GM18499 (cell line): ENCODE data around the gene TMEM101.
"Not testable (repeated sequence)": the region's sequence is repeated elsewhere in the genome, so short reads cannot be mapped to it uniquely, and the experiment has no call there.

Experiments
- ATAC-seq: cut with Tn5 transposase; IDR thresholded peaks from one replicate; pipeline ENCODE4 v1.9.1; 2021; ENCODE audit warnings: moderate number of reproducible peaks; ENCODE audit not compliant: insufficient read depth, unreplicated experiment

The TMEM101 gene

DNA sequence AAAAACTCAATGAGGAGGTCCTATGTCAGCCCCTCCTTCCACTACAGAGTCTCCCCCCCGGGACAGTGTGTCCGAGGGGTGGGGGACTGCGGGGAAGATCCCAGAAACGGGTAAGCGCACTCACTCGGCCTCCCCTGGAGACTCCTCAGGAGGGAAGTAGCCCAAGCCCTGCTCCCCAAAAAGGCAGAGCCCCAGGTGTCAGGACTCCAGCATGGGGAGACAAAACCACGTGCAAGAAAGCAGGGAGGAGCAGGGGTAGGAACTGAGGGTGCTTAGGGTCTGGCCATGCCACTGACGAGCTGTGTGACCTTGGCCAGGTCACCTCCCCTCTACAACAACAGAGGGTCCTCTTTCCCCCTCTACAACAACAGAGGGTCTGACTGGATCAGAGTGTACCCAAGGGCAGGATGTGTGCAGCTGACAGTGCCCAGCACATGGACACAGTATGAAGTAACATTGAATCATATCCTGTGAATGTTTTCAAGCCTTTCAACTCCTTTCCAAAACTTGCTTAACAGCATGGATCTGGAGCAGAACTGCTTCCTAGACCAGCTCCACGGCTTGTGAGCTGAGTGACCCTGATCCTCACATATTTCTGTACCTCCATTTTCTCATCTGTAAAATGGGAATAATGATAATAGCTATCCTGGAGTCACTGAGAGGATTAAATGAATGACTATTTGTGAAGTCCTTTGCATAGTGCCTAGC lies 12.5 kb downstream of the TMEM101 start:
- ATAC-seq, result no peak

DNA sequence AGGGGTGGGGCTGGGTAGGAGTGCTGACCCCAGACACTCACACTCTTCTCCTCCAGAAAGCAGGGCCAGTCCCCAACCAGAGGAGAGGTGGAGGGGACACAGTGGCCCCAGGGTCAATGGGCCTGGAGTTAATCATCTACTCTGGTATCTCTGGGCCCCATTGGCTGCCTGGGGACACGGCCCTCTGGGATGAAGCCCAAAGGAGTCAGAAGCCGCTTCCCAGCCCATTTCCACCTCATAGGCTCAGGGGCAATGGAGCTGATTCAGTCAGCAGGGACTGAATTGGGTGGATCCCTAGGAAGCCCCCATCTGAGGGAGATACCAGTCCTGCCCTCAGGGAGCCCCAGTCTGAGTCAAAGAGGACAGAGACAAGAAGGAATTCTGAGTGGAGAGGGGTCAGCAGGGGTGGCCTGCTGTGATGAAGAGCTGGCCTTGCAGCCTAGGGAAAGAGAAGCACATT lies 13.3 kb downstream of the TMEM101 start:
- ATAC-seq, result no peak

GRCh38 chr17:44000871-44001460 lies 13.8 kb downstream of the TMEM101 start:
- ATAC-seq, result no peak

DNA sequence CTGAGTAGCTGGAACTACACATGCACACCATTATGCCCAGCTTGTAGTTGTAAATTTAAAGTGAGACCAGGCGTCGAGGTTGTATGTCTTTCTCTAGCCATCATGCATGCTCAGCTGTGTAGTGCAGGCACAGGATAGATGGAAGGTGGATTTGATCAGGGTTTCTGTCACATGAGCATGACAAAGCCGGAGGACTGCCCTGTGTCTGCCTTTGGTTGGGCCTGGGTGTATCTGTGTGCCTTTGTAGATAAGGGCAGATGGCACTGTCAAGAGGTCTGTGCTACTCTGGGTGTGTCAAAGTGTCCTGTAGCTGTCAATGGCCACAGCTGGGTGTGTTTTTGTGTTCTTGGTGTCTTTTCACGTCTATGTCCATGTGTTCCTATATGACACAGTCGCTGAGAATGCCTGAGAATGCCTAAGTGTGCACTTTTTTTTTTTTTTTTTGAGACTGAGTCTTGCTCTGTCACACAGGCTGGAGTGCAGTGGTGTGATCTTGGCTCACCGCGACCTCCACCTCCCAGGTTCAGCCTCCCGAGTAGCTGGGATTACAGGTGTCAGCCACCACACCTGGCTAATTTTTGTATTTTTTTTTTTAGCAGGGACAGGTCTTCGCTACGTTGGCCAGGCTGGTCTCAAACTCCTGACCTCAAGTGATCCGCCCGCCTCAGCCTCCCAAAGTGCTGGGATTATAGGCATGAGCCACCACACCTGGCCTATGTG lies 14.5 kb downstream of the TMEM101 start:
- ATAC-seq, result no peak

DNA sequence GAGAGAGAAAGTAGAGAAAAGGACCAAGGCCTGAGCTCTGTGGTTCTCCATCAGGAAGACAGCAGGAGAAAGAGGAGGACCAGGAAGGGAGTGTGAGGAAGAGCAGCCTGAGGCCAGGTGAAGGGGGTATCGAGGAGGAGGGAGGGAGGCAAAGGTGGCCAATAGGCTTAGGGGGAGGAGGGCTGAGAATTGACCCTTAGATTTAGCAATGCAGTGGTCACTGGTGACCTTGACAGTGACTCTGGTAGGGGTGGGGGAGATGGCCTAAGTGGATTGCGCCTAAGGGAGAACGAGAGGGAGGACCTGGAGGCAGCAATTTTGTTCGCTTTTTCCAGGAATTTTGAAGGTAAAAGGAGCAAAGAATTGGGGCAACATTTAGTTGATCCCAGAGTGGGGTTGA lies 15.7 kb downstream of the TMEM101 start:
- ATAC-seq, result no peak

DNA sequence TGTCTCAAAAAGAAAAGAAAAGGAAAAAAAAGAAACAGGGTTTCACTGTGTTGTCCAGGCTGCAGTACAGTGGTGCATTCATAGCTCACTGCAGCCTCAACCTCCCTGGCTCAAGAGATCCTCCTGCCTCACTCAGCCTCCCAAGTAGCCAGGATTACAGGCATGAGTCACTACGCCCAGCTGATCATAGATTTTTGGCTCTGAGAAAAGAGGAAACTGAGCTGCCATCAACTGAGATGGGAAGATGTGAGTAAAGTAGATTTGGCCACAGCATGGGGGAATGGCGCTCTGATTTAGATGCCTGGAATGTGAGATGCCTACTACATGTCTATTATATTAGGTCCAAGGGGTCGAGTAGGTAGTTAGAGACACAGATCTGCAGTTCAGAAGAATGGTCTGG lies 16.2 kb downstream of the TMEM101 start:
- no peak for ATAC-seq

- not testable (repeated sequence) for ATAC-seq
Measured at GRCh38 chr17:43997180-43997579, 17.6 kb downstream of the TMEM101 start.

- ATAC-seq, result no peak
Measured at GRCh38 chr17:43995150-43995471, 19.7 kb downstream of the TMEM101 start.

DNA sequence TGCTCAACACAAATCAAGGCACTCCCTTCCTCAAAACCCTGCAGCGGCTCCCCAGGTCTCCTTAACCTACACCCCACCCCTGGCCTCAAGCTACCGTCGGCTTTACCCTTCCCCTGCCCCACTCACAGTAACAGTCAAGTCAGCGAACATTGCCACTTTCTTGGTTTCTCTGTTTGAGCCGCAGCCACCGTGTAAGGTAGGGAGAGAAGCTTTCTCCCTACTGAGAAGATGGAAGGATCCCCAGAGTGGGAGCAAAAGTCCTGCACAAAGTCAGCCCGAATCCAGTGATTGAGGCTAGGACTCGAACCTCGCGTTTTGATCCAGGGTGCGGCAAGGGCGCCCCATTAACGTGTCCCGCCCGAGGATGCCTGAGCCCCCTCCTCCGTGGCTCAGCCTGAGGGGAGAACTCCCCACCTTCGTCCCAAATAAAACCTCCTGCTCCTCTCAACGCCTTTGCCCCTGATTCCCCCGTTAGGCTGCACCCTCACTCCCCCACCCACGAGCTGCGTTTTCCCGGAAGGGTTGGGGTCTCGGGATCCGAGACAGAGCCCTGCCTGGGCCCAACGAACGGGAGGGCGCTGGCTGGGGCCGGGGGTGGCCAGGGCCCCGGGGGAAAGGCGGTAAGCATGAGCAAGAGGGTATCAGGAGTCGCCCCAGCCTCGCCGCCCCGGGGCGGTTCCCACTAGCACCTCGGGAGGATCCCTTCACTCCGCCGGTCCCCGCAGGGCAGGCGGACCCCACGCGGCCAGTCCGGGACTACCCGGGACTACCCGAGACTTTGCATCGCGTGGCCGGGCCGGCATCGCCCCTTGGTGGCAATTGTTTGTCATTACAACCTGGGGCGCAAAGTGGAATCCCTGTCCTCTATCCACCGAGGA lies 20.3 kb downstream of the TMEM101 start:
- ATAC-seq, result no peak

- no peak for ATAC-seq
Measured at GRCh38 chr17:43992641-43993040, 22.1 kb downstream of the TMEM101 start.

GRCh38 chr17:43988301-43988700 lies 26.5 kb downstream of the TMEM101 start:
- no peak for ATAC-seq

DNA sequence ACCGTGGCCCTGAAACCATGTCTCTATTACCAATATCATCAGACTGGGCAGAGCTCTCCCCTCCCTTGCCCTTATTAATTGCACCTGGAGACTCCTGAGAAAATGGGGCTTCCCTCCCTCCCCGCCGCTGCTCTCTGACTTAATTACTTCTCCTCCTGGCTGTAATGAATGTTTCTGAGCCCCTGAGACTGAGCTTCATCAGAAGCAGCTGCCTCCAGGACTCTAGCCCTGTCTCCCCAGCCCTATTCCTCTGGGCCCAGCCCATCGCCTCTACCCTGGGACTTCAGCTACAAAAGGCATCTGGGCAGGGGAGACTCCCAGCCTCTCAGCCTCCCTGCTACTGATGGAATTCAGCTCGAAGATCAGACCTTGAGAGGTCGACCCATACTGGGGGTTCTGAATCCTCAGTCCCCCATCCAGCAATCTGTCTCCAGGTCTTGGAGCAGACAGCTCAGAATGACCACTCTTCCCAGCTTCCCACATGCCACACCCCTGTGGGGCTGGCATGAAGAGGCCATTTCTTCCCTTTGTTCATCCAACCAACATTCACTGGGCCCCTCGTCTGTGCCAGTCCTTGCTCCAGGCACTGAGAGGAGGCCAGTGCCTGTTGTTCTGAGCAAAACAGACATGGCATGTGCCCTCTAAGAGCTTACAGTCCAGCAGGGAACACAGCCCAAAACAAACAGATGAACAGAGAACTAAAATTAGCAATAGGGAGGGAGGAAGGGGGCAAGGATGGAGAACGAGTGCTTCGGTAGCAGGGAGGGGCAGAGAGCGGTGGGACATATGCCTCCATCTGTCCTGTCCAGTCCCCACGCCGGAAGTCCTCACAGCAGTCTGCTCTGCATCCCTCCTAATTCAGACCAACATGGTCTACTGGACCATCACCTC lies 27.4 kb downstream of the TMEM101 start:
- ATAC-seq, result no peak

- no peak for ATAC-seq
Measured at GRCh38 chr17:43986225-43986981, 28.4 kb downstream of the TMEM101 start.

DNA sequence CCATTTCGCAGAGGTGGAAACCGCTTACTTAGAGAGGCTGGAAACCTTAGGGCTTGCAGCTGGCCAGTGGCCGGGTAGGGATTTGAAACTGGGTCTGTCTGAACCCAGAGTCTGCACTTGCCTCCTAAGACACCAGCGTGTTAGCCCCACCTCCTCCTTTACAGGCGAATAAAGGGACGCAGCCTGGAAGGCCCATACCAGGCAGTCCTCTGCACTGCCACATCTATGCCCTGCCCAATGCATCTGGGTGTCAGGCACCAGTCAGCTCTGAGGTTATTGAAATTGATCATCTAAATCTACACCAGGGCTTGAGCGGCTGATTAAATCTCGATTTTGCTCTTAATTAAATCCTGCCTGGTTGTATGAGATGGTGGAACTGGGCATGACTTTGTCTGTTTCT lies 30.2 kb downstream of the TMEM101 start:
- ATAC-seq, result no peak

DNA sequence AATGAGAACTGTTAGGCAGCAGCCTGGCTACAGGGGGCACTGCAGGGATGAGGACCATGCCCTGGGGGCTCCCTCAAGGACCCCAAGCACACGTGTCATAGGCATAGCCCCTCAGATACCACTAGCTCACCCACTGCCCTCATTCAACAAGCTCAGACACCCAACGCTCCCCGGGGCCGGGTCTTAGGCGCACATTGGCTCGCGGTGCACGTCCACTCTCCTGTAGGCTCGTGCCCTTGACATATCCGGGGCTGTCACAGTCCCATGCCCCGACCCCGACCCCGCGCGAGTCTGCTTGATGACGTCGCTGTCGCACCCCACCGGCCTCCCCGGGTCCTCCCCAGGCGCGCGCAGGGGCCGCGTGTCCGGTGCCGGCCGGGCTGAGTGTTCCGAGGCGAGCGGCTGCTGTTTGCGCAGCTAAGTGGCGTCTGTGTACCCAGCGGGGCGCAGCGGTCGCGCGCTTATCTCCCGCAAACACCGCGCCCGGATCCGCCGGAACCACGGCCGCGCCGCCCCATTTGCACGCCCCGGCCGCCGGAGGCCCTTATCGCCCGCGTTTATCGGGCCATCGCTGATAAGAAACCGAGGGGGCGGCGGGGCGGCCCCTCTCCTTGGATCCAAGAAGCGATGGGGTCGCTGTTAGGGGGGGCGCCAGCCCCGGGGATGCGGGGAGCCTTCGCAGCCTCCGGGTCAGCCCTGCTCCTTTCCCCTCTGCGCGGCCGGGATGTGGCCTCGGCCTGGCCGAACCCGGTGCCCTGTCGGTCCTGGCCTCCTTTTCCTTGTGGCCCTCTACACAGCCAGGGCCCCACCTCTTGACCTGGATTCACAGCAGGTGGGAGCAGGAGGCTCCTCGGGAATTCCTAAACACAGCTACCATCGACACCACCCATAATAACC lies 31.0 kb downstream of the TMEM101 start:
- no peak for ATAC-seq

- ATAC-seq, result no peak
Measured at GRCh38 chr17:43983196-43983514, 31.6 kb downstream of the TMEM101 start.

- no peak for ATAC-seq
Measured at GRCh38 chr17:43982171-43982570, 32.6 kb downstream of the TMEM101 start.

GRCh38 chr17:43979671-43980070 lies 35.1 kb downstream of the TMEM101 start:
- no peak for ATAC-seq
